H1 (cell line): ENCODE data around the gene RMP24.

Experiments used
- ASH2L ChIP-seq: fragments of 200-600, 300-600 bp; sonication (generic); IDR thresholded peaks from one replicate; pipeline ENCODE4 v1.7.1; 2017; ENCODE audit warnings: low read length
- CHD1 ChIP-seq: IDR thresholded peaks from 2 replicates; pipeline ENCODE4 v1.6.1; 2012; ENCODE audit warnings: low read depth, low read length, improper control_type of control experiment
- EZH2 ChIP-seq: fragments of 200-600 bp; sonication (generic); IDR thresholded peaks from 2 replicates; pipeline ENCODE4 v1.7.1; 2012; ENCODE audit warnings: low read depth, mild to moderate bottlenecking, moderate library complexity, low read length, inconsistent platforms; ENCODE audit not compliant: severe bottlenecking
- JUND ChIP-seq: IDR thresholded peaks from 2 replicates; pipeline ENCODE4 v1.6.1; 2011; ENCODE audit warnings: mild to moderate bottlenecking, improper control_type of control experiment, low read length
- POLR2AphosphoS5 ChIP-seq: IDR thresholded peaks from 2 replicates; pipeline ENCODE4 v1.6.1; 2011; ENCODE audit warnings: low read depth, low read length
- SRF ChIP-seq: IDR thresholded peaks from 2 replicates; pipeline ENCODE4 v1.6.1; 2011; ENCODE audit warnings: mild to moderate bottlenecking, low read depth, low read length, moderate library complexity
- TF ChIP-seq, protein P1 (sequence below): IDR thresholded peaks from 2 replicates; pipeline ENCODE4 v1.6.1; 2011; ENCODE audit warnings: low read depth, mild to moderate bottlenecking, low read length; ENCODE audit not compliant: insufficient read depth
- TF ChIP-seq, protein P2 (sequence below), 3 experiments: IDR thresholded peaks; 1 replicate in 2 of 3; 2 replicates in 1 of 3; pipeline versions ENCODE4 v1.5.1 to v1.6.1; 2011; ENCODE audit warnings: low read length in 3 of 3, mild to moderate bottlenecking in 3 of 3, inconsistent platforms in 2 of 3, low read depth in 1 of 3, moderate library complexity in 1 of 3; ENCODE audit not compliant: insufficient read depth in 1 of 3; ENCODE audit errors: control extremely low read depth in 1 of 3

DNA sequence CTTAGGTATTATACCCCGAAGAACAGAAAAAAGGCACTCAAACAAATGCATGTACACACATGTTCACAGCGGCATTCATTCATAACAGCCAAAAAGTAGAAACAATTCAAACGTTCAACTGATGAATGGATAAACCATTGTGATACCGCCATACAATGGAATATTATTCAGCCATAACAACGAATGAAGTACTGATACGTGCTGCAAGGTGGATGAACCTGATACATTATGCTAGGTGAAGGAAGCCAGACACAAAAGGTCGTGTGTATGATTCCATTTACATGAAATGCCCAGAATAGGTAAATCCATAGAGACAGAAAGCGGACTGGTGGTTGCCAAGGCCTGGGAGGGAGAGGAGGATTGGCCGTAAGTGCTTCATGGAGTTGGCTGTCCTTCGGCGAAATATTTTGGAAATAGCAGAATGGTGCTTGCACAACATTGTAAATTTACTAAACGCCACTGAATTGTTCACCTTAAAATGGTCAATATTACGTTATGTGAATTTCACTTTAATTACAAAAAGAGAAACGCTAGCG lies 750 bp upstream of the RMP24 start:
- no peak for TF ChIP-seq POLR2AphosphoS5
- TF ChIP-seq SRF: no peak
- no peak for TF ChIP-seq CHD1
- TF ChIP-seq, protein P1, sequence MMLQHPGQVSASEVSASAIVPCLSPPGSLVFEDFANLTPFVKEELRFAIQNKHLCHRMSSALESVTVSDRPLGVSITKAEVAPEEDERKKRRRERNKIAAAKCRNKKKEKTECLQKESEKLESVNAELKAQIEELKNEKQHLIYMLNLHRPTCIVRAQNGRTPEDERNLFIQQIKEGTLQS: no peak
- TF ChIP-seq EZH2: no peak
- TF ChIP-seq, protein P2, sequence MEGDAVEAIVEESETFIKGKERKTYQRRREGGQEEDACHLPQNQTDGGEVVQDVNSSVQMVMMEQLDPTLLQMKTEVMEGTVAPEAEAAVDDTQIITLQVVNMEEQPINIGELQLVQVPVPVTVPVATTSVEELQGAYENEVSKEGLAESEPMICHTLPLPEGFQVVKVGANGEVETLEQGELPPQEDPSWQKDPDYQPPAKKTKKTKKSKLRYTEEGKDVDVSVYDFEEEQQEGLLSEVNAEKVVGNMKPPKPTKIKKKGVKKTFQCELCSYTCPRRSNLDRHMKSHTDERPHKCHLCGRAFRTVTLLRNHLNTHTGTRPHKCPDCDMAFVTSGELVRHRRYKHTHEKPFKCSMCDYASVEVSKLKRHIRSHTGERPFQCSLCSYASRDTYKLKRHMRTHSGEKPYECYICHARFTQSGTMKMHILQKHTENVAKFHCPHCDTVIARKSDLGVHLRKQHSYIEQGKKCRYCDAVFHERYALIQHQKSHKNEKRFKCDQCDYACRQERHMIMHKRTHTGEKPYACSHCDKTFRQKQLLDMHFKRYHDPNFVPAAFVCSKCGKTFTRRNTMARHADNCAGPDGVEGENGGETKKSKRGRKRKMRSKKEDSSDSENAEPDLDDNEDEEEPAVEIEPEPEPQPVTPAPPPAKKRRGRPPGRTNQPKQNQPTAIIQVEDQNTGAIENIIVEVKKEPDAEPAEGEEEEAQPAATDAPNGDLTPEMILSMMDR (IDR thresholded peaks at IDR 0.05; ENCODE audit: control extremely low read depth in 1 of 3, insufficient read depth in 1 of 3, low read depth in 1 of 3, low read length in 3 of 3): no peak
- no peak for TF ChIP-seq JUND
- TF ChIP-seq ASH2L: no peak
